GM21576 (cell line): ENCODE results near the gene C5AR2.
"Not testable (repeated sequence)": the region's sequence is repeated elsewhere in the genome, so short reads cannot be mapped to it uniquely, and the experiment has no call there.

Experiments
- ATAC-seq: cut with Tn5 transposase; IDR thresholded peaks from one replicate; pipeline ENCODE4 v1.9.1; 2021; ENCODE audit warnings: mild to moderate bottlenecking, moderate library complexity; ENCODE audit not compliant: unreplicated experiment

Gene C5AR2

DNA sequence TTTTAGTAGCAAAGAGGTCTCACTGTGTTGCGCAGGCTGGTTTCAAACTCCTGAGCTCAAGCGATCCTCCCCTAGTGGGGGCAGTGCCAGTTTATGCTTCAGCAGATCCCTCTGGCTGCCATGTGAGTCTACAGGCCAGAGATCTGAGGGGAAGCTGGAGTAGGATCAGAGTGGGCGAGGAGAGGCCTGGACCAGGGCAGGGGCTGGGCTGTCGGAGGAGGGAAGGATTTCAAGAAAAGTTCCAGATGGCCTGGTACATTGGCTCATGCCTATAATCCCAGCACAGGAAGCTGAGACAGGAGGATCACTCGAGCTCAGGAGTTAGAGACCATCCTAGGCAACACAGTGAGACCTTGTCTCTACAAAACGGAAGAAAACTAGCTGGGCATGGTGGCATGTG lies 27.0 kb downstream of the C5AR2 start:
- no peak for ATAC-seq

DNA sequence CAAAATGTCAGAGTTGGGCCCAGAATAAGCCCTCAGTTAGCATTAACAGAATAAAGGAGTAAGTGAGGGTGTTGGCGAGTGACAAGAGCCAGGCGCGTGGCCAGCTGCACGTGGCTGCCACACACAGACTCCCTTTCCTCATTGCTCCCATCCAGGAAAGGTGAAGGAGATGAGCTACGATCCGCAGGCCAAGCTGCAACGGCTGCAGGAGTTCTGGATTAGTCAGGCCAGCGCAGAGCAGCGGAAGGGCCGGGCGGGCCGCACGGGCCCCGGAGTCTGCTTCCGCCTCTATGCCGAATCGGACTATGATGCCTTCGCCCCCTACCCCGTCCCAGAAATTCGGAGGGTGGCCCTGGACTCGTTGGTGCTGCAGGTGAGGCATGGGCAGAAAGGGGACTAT lies 30.3 kb downstream of the C5AR2 start:
- ATAC-seq: no peak

GRCh38 chr19:47363758-47364531 lies 32.0 kb downstream of the C5AR2 start:
- no peak for ATAC-seq

DNA sequence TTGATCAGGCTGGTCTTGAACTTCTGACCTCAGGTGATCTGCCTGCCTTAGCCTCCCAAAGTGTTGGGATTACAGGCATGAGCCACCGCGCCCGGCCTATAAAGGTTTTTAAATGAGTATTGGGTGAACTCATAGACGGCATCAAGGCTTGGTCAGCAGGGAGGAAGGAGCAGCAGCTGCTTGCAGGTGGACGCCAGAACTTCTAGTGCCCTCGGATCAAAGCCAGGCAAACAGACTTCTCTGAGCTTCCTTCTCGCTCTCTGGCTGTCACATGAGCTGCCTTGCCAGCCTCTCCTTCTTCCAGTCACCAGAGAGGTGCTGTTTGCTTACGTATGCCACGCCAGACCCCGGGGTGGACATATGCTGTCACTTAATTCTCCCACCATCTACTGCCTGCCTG lies 33.5 kb downstream of the C5AR2 start:
- not testable (repeated sequence) for ATAC-seq

- no peak for ATAC-seq
Observed at GRCh38 chr19:47370045-47370611, 38.2 kb downstream of the C5AR2 start.

- no peak for ATAC-seq
Observed at GRCh38 chr19:47371261-47371660, 39.3 kb downstream of the C5AR2 start.

- no peak for ATAC-seq
Observed at GRCh38 chr19:47372603-47373002, 40.6 kb downstream of the C5AR2 start.

DNA sequence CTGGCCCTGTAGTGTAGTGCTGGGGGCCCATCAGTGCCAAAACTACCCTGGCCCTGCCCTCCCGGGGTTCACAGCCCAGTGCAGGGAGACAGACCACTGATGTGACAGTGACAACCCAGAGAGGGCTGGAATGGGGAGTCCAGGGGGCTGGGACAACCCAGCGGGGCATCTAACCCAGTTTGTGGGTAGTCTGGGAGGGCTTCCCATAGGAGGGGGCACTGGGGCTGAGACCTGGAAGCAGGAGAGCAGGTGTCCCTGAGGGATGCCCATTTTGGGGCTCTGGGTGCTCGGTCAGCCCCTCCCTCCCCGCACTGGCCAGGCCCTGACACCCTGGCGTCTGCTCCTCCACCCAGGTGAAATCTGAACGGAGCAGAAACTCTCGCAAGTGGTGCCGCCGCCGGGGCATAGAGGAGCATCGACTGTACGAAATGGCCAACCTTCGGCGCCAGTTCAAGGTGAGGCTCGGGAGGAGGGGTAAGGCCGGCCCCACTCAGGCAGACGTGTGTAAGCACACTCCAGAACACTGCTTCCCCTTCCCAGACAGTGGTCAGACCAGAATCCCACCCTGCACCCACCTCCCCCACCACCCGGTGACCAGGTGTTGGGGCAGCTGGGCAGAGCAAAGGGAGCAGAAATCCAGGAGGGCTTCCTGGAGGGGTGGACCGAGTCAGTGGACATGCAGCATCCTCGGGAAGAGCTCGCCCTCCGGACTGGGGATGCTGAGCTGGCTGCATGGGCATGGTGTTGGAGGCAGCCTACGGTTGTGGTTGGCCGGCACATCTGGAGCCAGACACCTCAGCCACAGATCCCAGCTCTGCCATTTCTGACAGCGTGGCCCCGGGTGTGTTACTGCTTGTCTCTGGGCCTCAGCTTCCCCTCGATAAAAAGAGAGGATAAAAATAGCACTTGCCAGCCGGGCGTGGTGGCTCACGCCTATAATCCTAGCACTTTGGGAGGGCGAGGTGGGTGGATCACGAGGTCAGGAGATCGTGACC lies 41.6 kb downstream of the C5AR2 start:
- no peak for ATAC-seq

- ATAC-seq: no peak
Observed at GRCh38 chr19:47374876-47375693, 43.1 kb downstream of the C5AR2 start.

DNA sequence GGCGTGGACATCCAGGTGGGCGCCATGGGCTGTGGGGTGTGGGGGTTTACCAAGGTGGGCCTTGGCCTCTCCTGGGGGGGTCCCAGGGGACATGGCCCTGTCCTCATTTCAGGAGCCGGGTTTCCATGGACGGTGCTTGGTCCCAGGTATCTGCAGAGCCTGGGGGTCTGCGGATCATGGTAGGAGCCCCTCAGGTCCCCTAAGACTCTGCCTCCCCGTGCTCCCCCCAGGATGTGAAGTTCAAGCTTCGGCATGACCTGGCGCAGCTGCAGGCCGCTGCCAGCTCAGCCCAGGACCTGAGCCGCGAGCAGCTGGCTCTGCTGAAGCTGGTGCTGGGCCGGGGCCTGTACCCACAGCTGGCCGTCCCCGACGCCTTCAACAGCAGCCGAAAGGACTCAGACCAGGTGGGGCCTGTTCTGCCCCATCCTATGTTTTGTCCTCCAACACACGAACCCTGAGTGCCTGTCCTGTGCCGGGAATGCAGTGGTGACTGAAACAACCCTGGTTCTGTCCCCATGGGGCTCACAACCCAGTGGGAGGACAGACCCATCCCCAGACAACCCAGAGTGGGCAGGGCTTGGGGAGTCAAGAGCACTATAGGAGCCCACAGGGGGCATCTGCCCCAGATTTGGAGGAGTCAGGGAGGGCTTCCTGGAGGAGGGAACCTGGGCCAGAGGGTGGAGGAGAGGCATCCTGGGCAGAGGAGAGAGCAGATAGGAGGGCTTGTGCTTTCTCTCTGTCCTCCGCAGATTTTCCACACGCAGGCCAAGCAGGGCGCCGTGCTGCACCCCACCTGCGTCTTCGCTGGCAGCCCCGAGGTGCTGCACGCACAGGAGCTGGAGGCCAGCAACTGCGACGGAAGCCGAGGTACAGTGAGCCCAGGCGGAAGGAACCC lies 44.0 kb downstream of the C5AR2 start:
- ATAC-seq: no peak

- ATAC-seq: no peak
Observed at GRCh38 chr19:47376589-47377144, 44.7 kb downstream of the C5AR2 start.

DNA sequence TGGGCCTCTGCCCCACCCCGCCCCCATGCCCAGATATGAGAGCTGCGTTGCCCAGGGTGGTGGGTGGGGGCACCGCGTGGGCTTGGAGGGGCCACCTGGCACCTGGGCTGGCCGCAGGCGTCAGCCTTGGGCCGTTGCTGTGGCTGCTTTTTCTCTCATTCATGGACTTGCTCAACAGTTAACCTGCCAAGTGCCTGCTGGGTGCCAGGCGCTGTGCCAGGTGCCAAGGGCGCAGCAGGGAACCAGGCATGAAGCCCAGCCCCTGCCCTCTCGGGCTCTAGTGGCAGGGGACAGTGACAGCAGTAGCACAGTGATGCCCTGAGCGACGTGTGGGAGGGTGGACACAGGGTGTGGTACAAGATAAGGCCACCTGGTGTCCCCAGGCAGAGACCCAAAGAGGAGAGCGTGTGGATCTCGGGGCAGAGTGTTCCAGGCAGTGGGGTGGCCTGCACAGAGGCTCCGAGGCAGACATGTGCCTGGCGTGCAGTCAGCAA lies 45.3 kb downstream of the C5AR2 start:
- no peak for ATAC-seq

- ATAC-seq: no peak
Observed at GRCh38 chr19:47377801-47378200, 45.8 kb downstream of the C5AR2 start.

DNA sequence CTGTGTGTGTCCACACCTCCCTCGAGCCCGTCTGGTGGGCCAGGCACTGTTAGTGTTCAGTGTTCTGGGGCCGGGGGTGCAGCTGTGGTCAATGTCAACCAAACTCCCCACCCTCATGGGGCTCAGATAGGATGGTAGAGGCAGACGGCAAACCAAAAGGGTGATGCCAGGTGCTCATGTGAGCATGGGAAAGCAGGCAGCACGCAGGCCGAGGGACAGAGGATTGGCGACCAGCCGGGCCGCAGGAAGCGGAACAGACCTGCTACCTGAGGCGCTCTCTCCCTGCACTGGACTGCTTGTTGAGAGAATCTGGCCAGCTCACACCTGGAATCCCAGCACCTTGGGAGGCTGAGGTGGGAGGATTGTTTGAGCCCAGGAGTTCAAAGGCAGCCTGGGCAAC lies 46.3 kb downstream of the C5AR2 start:
- no peak for ATAC-seq

DNA sequence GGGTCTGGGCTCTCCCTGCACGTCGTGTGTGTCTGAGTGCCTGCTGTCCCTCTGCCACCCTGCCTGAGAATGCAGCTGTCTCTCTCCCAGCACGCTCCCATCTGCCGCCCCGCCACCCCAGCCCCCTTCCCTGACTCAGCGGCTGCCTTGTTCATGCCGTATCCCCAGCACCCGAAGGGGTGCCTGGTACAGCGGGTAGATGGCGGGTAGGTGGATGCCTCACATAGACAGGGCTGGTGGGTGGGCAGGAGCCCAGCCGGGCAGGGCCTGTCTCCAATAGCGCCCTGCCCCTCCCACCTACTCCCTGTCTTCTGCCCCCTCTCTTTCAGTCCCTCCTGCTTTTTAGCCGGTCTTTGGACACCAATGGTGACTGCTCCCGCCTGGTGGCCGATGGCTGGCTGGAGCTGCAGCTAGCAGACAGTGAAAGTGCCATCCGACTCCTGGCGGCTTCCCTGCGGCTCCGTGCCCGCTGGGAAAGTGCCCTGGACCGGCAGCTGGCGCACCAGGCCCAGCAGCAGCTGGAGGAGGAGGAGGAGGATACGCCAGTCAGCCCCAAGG lies 47.5 kb downstream of the C5AR2 start:
- no peak for ATAC-seq

DNA sequence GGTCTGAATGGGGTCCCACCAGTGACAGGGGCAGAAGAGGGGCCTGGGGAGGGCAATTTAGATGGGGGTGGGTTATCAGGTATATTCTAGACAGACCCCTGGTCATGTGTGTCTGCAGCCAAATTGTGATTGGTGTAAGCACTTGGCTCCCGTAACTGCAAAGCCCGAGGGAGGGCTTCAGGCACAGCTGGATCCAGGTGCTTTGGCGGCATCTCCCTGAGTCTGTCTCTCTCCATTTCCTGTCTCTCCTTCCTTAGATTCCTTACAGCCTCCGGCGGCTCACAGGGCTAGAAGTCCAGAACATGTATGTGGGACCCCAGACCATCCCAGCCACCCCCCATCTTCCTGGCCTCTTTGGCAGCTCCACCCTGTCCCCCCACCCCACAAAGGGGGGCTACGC lies 48.6 kb downstream of the C5AR2 start:
- ATAC-seq: no peak

DNA sequence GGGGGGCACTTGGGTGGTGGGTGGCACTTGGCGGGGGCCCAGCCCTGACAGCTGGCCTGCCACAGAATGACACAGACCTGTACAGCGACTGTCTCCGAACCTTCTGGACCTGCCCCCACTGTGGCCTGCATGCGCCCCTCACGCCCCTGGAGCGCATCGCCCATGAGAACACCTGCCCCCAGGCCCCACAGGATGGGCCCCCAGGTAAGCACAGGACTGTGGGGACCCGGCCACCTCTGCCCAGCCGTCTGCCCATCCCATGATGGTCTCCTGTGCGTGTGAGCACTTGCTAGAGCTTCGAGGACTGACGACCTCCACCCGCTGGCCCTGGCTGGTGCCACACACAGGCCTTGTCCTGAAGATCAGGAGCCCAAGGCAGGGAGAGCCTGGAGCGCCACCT lies 49.1 kb downstream of the C5AR2 start:
- ATAC-seq: no peak

GRCh38 chr19:47381653-47382279 lies 49.8 kb downstream of the C5AR2 start:
- ATAC-seq: no peak
